Lung (tissue), 12 donors: Measurements from ENCODE around the gene TTI1. TPM values are rescaled to one million over a fixed set of nuclear protein-coding genes. Genes with fewer than 3 reads are reported as not detected.

Experiments
- ATAC-seq: fragments of 200-7000 bp; cut with Tn5 transposase; one replicate; pipeline ENCODE4 v1.9.1; 2020; ENCODE audit warnings: moderate number of reproducible peaks; ENCODE audit not compliant: insufficient read depth, low FRiP score
- DNase-seq, 3 donors: peaks; one replicate each; pipeline ENCODE4 v3.0.0-alpha.2; 2013 to 2017
- H3K27ac ChIP-seq, 2 donors: one replicate each; pipeline ENCODE4 v1.5.1; 2013; ENCODE audit warnings: mild to moderate bottlenecking in 2 of 2, moderate library complexity in 2 of 2, control low read depth in 1 of 2, inconsistent platforms in 1 of 2, low read depth in 1 of 2, low read length in 1 of 2
- H3K27me3 ChIP-seq, 3 donors: one replicate each; pipeline ENCODE4 v1.5.1; 2013; ENCODE audit warnings: low read length in 2 of 3; ENCODE audit not compliant: control insufficient read depth in 3 of 3, insufficient read depth in 3 of 3
- H3K36me3 ChIP-seq, 4 donors: one replicate each; pipeline ENCODE4 v1.5.1; 2013; ENCODE audit warnings: low read length in 4 of 4, mild to moderate bottlenecking in 1 of 4, moderate library complexity in 1 of 4; ENCODE audit not compliant: control insufficient read depth in 4 of 4, insufficient read depth in 4 of 4
- H3K4me1 ChIP-seq, 5 donors: one replicate each; pipeline ENCODE4 v1.5.1; 2013; ENCODE audit warnings: low read length in 5 of 5, mild to moderate bottlenecking in 2 of 5, moderate library complexity in 1 of 5; ENCODE audit not compliant: control insufficient read depth in 5 of 5, insufficient read depth in 5 of 5
- H3K4me3 ChIP-seq: one replicate; pipeline ENCODE4 v1.5.1; 2013; ENCODE audit warnings: mild to moderate bottlenecking, control low read depth, moderate library complexity
- H3K9ac ChIP-seq, 2 donors: one replicate each; pipeline ENCODE4 v1.5.1; 2013; ENCODE audit warnings: low read length in 2 of 2, control low read depth in 1 of 2; ENCODE audit not compliant: insufficient read depth in 1 of 2
- H3K9me3 ChIP-seq, 4 donors: one replicate each; pipeline ENCODE4 v1.5.1; 2013; ENCODE audit warnings: low read length in 3 of 4, mild to moderate bottlenecking in 1 of 4, moderate library complexity in 1 of 4; ENCODE audit not compliant: control insufficient read depth in 4 of 4, insufficient read depth in 3 of 4
- CTCF ChIP-seq: IDR thresholded peaks from 2 replicates; pipeline ENCODE4 v1.5.1; 2012; ENCODE audit warnings: mild to moderate bottlenecking; ENCODE audit errors: control extremely low read depth, extremely low read depth
- WGBS, 2 donors: extraction: QIAGEN DNeasy Blood & Tissue Kit; methylation state at CpG; one replicate each; pipeline ENCODE4 v1.1.7; 2013; 5-methylcytosine and 5-hydroxymethylcytosine counted together
- polyA plus RNA-seq, 2 donors: library from polyadenylated mRNA; stranded (reverse); fragments of 200-250 nt; gene quantifications; one replicate each; pipeline ENCODE4 v1.2.1, GENCODE V29; 2013
- total RNA-seq, 2 donors: library from RNA; depleted of rRNA in 1 of 2; stranded (reverse); fragments of >200 nt in 1 of 2; gene quantifications; one replicate each; pipeline ENCODE4 v1.2.1, GENCODE V29; 2014 to 2021
- donor health status: control.
- donor health status: control.
- donor health status: Bipolar disorder and iron deficiency.
- donor health status: healthy.
- donor health status: DM: yes; HTN: yes; CAD: no.

TTI1 gene
- total and polyA plus RNA-seq, 4 donors, result 6.7 to 33.8 (median 15.5) TPM

- Histone ChIP-seq H3K9me3 (no peaks in the 10 kb centered on the region), H3K27me3 (no peaks in the 10 kb centered on the region), H3K27ac (no peak overlapping the region), H3K4me1 (peaks cover 0 to 5% (median 4%) of the 10 kb centered on the region in 5 donors), H3K4me3 (no peak overlapping the region), H3K9ac (no peak overlapping the region), H3K36me3 (peaks cover 37 to 44% (median 42%) of the 10 kb centered on the region in 4 donors)
- DNase-seq, result no peak
- no peak for ATAC-seq
- no peak for TF ChIP-seq CTCF
- 86 to 87% methylated on average over 15 of the region's 15 CpGs for WGBS, 2 donors
Observed at GRCh38 chr20:37999526-38000263, 33.6 kb downstream of the TTI1 start.

GRCh38 chr20:37997516-37997915 lies 35.7 kb downstream of the TTI1 start:
- Histone ChIP-seq H3K36me3 (peaks cover 37 to 47% (median 43%) of the 10 kb centered on the region in 4 donors), H3K27me3 (no peaks in the 10 kb centered on the region), H3K4me1 (peaks cover 4 to 8% (median 5%) of the 10 kb centered on the region in 5 donors), H3K9ac (no peak overlapping the region), H3K27ac (no peak overlapping the region), H3K9me3 (no peaks in the 10 kb centered on the region), H3K4me3 (no peak overlapping the region)
- no peak for TF ChIP-seq CTCF
- ATAC-seq, result no peak
- DNase-seq, result no peak
- WGBS, 2 donors, result 98% methylated on average over 3 of the region's 3 CpGs

GRCh38 chr20:37995856-37996605 lies 37.2 kb downstream of the TTI1 start:
- WGBS, 2 donors, result 91 to 94% methylated on average over 9 of the region's 9 CpGs
- no peak overlapping the region for H3K27ac ChIP-seq
- H3K9ac ChIP-seq, result no peak overlapping the region
- no peak overlapping the region for H3K4me3 ChIP-seq
- no peak for DNase-seq
- no peaks in the 10 kb centered on the region for H3K9me3 ChIP-seq
- H3K27me3 ChIP-seq, result no peaks in the 10 kb centered on the region
- no peak for TF ChIP-seq CTCF
- peaks cover 30 to 39% (median 35%) of the 10 kb centered on the region in 4 donors for H3K36me3 ChIP-seq
- no peak for ATAC-seq
- H3K4me1 ChIP-seq, result peaks cover 9 to 19% (median 17%) of the 10 kb centered on the region in 5 donors
